Coronary artery (tissue), 2 donors: ENCODE results near the gene VWA8.

ENCODE experiments used
- DNase-seq: peaks from one replicate; pipeline ENCODE4 v3.0.0-alpha.2; 2017; ENCODE audit warnings: low spot score
- H3K27ac ChIP-seq, 2 donors: fragments of 200-600 bp; sonication (generic); one replicate each; pipeline ENCODE4 v1.5.1; 2016 to 2019
- H3K4me3 ChIP-seq: fragments of 200-600 bp; sonication (generic); 2 replicates; pipeline ENCODE4 v1.5.1; 2016; ENCODE audit warnings: mild to moderate bottlenecking, moderate library complexity
- TF ChIP-seq, protein P1 (sequence below): fragments of 200-600 bp; sonication (generic); IDR thresholded peaks from one replicate; pipeline ENCODE4 v1.5.1; 2019; ENCODE audit warnings: antibody characterized with exemption

VWA8 gene

DNA sequence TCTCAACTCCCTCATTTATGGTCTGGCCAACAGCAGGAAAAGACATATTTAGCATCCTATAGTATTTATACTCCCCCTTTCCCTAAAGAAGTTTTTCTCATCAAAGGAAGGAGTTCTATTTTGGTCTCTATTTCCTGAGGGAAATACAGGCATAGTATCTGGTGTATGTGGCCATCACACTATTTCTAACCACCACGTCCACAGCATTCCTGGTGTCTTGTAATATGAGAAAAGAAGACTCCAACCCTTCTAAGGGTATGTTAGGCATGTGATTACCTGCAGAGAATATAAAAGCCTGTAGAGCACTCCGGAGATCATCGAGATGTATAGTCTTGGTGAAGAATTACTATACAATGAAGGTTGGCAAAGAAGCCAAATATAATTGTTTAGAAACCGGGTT lies 137.4 kb downstream of the VWA8 start:
- Histone ChIP-seq H3K4me3 (no peak overlapping the region), H3K27ac (no peak overlapping the region)
- DNase-seq = no peak
- TF ChIP-seq, protein P1, sequence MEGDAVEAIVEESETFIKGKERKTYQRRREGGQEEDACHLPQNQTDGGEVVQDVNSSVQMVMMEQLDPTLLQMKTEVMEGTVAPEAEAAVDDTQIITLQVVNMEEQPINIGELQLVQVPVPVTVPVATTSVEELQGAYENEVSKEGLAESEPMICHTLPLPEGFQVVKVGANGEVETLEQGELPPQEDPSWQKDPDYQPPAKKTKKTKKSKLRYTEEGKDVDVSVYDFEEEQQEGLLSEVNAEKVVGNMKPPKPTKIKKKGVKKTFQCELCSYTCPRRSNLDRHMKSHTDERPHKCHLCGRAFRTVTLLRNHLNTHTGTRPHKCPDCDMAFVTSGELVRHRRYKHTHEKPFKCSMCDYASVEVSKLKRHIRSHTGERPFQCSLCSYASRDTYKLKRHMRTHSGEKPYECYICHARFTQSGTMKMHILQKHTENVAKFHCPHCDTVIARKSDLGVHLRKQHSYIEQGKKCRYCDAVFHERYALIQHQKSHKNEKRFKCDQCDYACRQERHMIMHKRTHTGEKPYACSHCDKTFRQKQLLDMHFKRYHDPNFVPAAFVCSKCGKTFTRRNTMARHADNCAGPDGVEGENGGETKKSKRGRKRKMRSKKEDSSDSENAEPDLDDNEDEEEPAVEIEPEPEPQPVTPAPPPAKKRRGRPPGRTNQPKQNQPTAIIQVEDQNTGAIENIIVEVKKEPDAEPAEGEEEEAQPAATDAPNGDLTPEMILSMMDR = no peak

GRCh38 chr13:41822560-41822959 lies 138.3 kb downstream of the VWA8 start:
- no peak for DNase-seq
- TF ChIP-seq, protein P1 = no peak

GRCh38 chr13:41821238-41821594 lies 139.7 kb downstream of the VWA8 start:
- DNase-seq = no peak
- H3K27ac ChIP-seq = no peak overlapping the region
- TF ChIP-seq, protein P1 = no peak
- no peak overlapping the region for H3K4me3 ChIP-seq

More at GRCh38 chr13:41822560-41822959, 138.3 kb downstream of the VWA8 start:
- no peak overlapping the region for H3K4me3 ChIP-seq
- no peak overlapping the region for H3K27ac ChIP-seq

- no peak for DNase-seq
- TF ChIP-seq, protein P1 = no peak
Observed at GRCh38 chr13:41820581-41821237, 140.2 kb downstream of the VWA8 start.

GRCh38 chr13:41816057-41816456 lies 144.9 kb downstream of the VWA8 start:
- H3K4me3 ChIP-seq = no peak overlapping the region
- DNase-seq = no peak
- TF ChIP-seq, protein P1 = no peak
- no peak overlapping the region for H3K27ac ChIP-seq

More at GRCh38 chr13:41820581-41821237, 140.2 kb downstream of the VWA8 start:
- Histone ChIP-seq H3K4me3 (no peak overlapping the region), H3K27ac (no peak overlapping the region)

- Histone ChIP-seq H3K27ac (no peak overlapping the region), H3K4me3 (no peak overlapping the region)
- DNase-seq = no peak
- TF ChIP-seq, protein P1 = no peak
Observed at GRCh38 chr13:41813426-41813825, 147.5 kb downstream of the VWA8 start.

- H3K4me3 ChIP-seq = no peak overlapping the region
- no peak overlapping the region for H3K27ac ChIP-seq
- TF ChIP-seq, protein P1 = no peak
- DNase-seq = no peak
Observed at GRCh38 chr13:41812851-41813250, 148.1 kb downstream of the VWA8 start.
